ENCODE data around the gene TSEN54. TPM values are rescaled to one million over a fixed set of nuclear protein-coding genes. Genes with fewer than 3 reads are reported as not detected.

Gene TSEN54
- polyA plus RNA-seq, 1 of the 3 experiments (the other 2 are of a cell fraction) = 29.8 TPM

- TF ChIP-seq REST (IDR thresholded peaks at IDR 0.05; ENCODE audit: low read depth, low read length) = no peak
- no peak for TF ChIP-seq RFX5 (IDR thresholded peaks at IDR 0.05; ENCODE audit: low read length)
- TF ChIP-seq TAF1 (IDR thresholded peaks at IDR 0.05; ENCODE audit: borderline replicate concordance, low read depth, low read length) = no peak
Observed at GRCh38 chr17:75494326-75494877, 21.9 kb upstream of the TSEN54 start (continued).

GRCh38 chr17:75496005-75496404 lies 20.3 kb upstream of the TSEN54 start:
- WGBS (ENCODE audit: low lambda C conversion rate) = 100% methylated on average over 3 of the region's 11 CpGs
- H3K9me3 ChIP-seq = no peaks in the 10 kb centered on the region
- DNase-seq = peak; percentile 45
- peaks cover 10 to 90% of the 10 kb centered on the region in 2 experiments for H3K36me3 ChIP-seq (replicated peaks in 1 of 2; ENCODE audit: control insufficient read depth in 1 of 2, insufficient read depth in 2 of 2, low read length in 1 of 2)
- CTCF ChIA-PET = interaction anchor here (1.1 to 4.4 kb wide), 3 partner anchors 8 to 169 kb away, joined by 3 to 27 read pairs (median 3); partner anchors contain the start of gene TSEN54
- H3F3A ChIP-seq (replicated peaks; ENCODE audit: insufficient read depth) = peaks cover 4% of the 10 kb centered on the region
- no peaks in the 10 kb centered on the region for H3K27me3 ChIP-seq (ENCODE audit: insufficient read depth)
- no peak overlapping the region for H3K4me2 ChIP-seq
- H3K27ac ChIP-seq (ENCODE audit: low read depth in 2 of 2, low read length in 1 of 2) = no peak overlapping the region
- no peak overlapping the region for H3K4me3 ChIP-seq (ENCODE audit: low read depth in 2 of 2, low read length in 1 of 2)
- POLR2A ChIA-PET = no interaction called here
- H2AFZ ChIP-seq (ENCODE audit: low read depth) = no peak overlapping the region
- H3K9ac ChIP-seq = no peak overlapping the region
- no peak for TF ChIP-seq GABPA (IDR thresholded peaks at IDR 0.05; ENCODE audit: low read depth)
- TF ChIP-seq MAX (IDR thresholded peaks at IDR 0.05; ENCODE audit: low read depth) = no peak
- no peak for TF ChIP-seq NRF1 (IDR thresholded peaks at IDR 0.05; ENCODE audit: low read depth, low read length)
- no peak for TF ChIP-seq FOXJ3 (CRISPR knock-in tag; IDR thresholded peaks at IDR 0.05)
- no peak for TF ChIP-seq JUND (IDR thresholded peaks at IDR 0.05)
- no peak for TF ChIP-seq USF2 (IDR thresholded peaks at IDR 0.05; ENCODE audit: borderline replicate concordance, low read depth, low read length)
- TF ChIP-seq MEF2A (IDR thresholded peaks at IDR 0.05; ENCODE audit: borderline replicate concordance, low read depth) = no peak
- no peak for TF ChIP-seq ZBTB33 (IDR thresholded peaks at IDR 0.05; ENCODE audit: borderline replicate concordance, low read depth)
- no peak for TF ChIP-seq PBX3 (IDR thresholded peaks at IDR 0.05)
- TF ChIP-seq RFX5 (IDR thresholded peaks at IDR 0.05; ENCODE audit: low read length) = no peak
- H3K4me1 ChIP-seq (ENCODE audit: control insufficient read depth in 1 of 2, insufficient read depth in 2 of 2, low read depth in 1 of 2, low read length in 1 of 2) = no peaks in the 10 kb centered on the region
- no peaks in the 10 kb centered on the region for H3K79me2 ChIP-seq (ENCODE audit: insufficient read depth)
- H4K20me1 ChIP-seq (ENCODE audit: insufficient read depth) = no peaks in the 10 kb centered on the region
- H3K9me2 ChIP-seq = no peaks in the 10 kb centered on the region
